Uterus (tissue), 2 donors: Measurements from ENCODE around the gene IRAK1.

Source experiments
- POLR2A ChIP-seq, 2 donors: fragments of 450-650 bp; IDR thresholded peaks; one replicate each; pipeline ENCODE4 v1.6.1; 2016; ENCODE audit warnings: antibody characterized with exemption in 2 of 2, mild to moderate bottlenecking in 1 of 2, moderate library complexity in 1 of 2
- TF ChIP-seq, protein P1 (sequence below), 4 experiments: fragments of 200-600 bp in 2 of 4; fragments of 450-650 bp in 2 of 4; sonication (generic) in 2 of 4; IDR thresholded peaks; one replicate each; pipeline ENCODE4 v1.5.1; 2016 to 2019; ENCODE audit warnings: antibody characterized with exemption in 4 of 4, mild to moderate bottlenecking in 2 of 4, moderate library complexity in 1 of 4

DNA sequence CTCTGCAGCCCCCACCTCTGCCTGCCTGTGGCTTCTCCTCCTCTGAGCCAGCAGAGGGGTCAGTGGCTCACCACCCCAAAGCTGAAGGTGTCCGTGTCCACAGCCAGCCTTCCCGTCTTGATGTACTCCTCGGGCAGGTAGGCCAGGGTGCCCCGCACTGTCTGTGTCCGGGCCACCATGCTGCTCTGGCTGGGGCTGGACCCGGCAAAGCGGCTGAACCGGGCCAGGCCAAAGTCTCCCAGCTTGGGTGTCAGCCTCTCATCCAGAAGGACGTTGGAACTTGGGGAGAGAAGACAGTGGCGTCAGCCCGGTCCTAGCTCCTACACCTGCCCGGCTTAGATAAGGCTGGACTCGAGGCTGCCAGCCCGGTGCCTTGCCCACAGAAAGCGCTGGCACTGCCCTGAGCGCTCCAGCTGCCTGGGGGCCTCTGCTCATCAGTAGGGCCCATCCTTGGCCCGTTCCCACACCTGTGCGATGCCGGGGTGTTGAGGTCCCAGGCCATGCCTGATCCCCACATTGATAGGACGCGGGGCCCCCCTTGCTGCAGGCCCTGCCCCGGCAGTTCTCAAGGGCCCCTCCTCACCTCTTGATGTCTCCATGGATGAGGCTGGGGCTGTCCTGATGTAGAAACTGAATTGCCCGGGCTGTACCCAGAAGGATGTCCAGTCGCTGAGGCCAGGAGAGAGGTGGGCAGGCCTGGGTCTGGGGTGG, 3.2 kb downstream of the IRAK1 start:
- TF ChIP-seq, protein P1, sequence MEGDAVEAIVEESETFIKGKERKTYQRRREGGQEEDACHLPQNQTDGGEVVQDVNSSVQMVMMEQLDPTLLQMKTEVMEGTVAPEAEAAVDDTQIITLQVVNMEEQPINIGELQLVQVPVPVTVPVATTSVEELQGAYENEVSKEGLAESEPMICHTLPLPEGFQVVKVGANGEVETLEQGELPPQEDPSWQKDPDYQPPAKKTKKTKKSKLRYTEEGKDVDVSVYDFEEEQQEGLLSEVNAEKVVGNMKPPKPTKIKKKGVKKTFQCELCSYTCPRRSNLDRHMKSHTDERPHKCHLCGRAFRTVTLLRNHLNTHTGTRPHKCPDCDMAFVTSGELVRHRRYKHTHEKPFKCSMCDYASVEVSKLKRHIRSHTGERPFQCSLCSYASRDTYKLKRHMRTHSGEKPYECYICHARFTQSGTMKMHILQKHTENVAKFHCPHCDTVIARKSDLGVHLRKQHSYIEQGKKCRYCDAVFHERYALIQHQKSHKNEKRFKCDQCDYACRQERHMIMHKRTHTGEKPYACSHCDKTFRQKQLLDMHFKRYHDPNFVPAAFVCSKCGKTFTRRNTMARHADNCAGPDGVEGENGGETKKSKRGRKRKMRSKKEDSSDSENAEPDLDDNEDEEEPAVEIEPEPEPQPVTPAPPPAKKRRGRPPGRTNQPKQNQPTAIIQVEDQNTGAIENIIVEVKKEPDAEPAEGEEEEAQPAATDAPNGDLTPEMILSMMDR (IDR thresholded peaks at IDR 0.05): no peak
- no peak for TF ChIP-seq POLR2A (IDR thresholded peaks at IDR 0.05)
